Measurements from ENCODE around the gene MST1. TPM values are rescaled to one million over a fixed set of nuclear protein-coding genes. Genes with fewer than 3 reads are reported as not detected.
A peak's percentile ranks its signal among the peaks of the same experiment; 100 is the strongest.

MST1 gene
- total and polyA plus RNA-seq, 9 of the 15 experiments (the other 6 are each of a cell fraction or from before 2014, with no cell fraction given) = 0.08 to 1.8 (median 0.40) TPM

GRCh38 chr3:49711489-49711888, 22.2 kb upstream of the MST1 start (continued):
- TF ChIP-seq E4F1 (CRISPR knock-in tag; IDR thresholded peaks at IDR 0.05; ENCODE audit: borderline replicate concordance) = no peak
- TF ChIP-seq FOS (IDR thresholded peaks at IDR 0.05; ENCODE audit: extremely low read depth, insufficient read length) = no peak
- TF ChIP-seq ATF1 (CRISPR knock-in tag; IDR thresholded peaks at IDR 0.05) = no peak
- no peak for TF ChIP-seq ATF1 (tag; IDR thresholded peaks at IDR 0.05)

- no peaks in the 10 kb centered on the region for H3K79me2 ChIP-seq (ENCODE audit: control insufficient read depth, insufficient read depth, low read length)
- H3K9me3 ChIP-seq (replicated peaks; ENCODE audit: control insufficient read depth, insufficient read depth, low read depth, low read length) = no peaks in the 10 kb centered on the region
- no peak overlapping the region for H2AFZ ChIP-seq (ENCODE audit: low read depth, low read length)
- no peak for ATAC-seq
- TF ChIP-seq ZNF121 (CRISPR knock-in tag; conservative IDR thresholded peaks at IDR 0.05) = peak; percentile 57
- no peak for TF ChIP-seq FOXO4 (CRISPR knock-in tag; IDR thresholded peaks at IDR 0.05)
- H3K4me2 ChIP-seq (ENCODE audit: insufficient read depth, low read length) = no peak overlapping the region
- POLR2A ChIA-PET = no interaction called here
- H3K9me1 ChIP-seq (ENCODE audit: control insufficient read depth, insufficient read depth, low read length) = no peaks in the 10 kb centered on the region
- DNase-seq (ENCODE audit: extremely low read depth in 1 of 4, low spot score in 3 of 4) = no peak
- no peak overlapping the region for H3K4me3 ChIP-seq
- intact Hi-C loops (cut with micrococcal nuclease) = no loop called here
- peaks cover 26% of the 10 kb centered on the region; the same call in 2 of the 3 replicates for H3K36me3 ChIP-seq (ENCODE audit: control insufficient read depth, insufficient read depth, low read length)
- 98% methylated on average over 5 of the region's 8 CpGs for WGBS (ENCODE audit: insufficient coverage, low coverage, missing lambda C conversion rate)
- H3K9ac ChIP-seq (ENCODE audit: insufficient read depth in 1 of 2, low read depth in 2 of 2, low read length in 2 of 2) = no peak overlapping the region
- FAIRE-seq = no peak
- in situ Hi-C loops (cut with MboI) = no loop called here
- H3K4me1 ChIP-seq (replicated peaks in 1 of 2; ENCODE audit: control insufficient read depth in 2 of 2, insufficient read depth in 2 of 2, low read length in 2 of 2) = no peaks in the 10 kb centered on the region; a peak in 1 of 5 replicates
- no peaks in the 10 kb centered on the region for H3K27me3 ChIP-seq (ENCODE audit: control insufficient read depth in 2 of 2, insufficient read depth in 2 of 2, low read length in 2 of 2)
- H4K20me1 ChIP-seq (replicated peaks; ENCODE audit: control insufficient read depth, insufficient read depth, low read length) = no peaks in the 10 kb centered on the region
- CTCF ChIA-PET (ENCODE audit: low intra/inter-chr PET ratio) = no interaction called here
- H3K27ac ChIP-seq (ENCODE audit: extremely low read depth, low read depth, low read length) = no peak overlapping the region
- no TSS peak for BruUV-seq (replicated peaks)
Observed at GRCh38 chr3:49709852-49710251, 20.6 kb upstream of the MST1 start.
